RKO (cell line): ENCODE results near the gene ASCC2.
"Not testable (repeated sequence)": the region's sequence is repeated elsewhere in the genome, so short reads cannot be mapped to it uniquely, and the experiment has no call there.

ENCODE experiments used
- DNase-seq: peaks from one replicate; pipeline ENCODE4 v3.0.0-alpha.2; 2016; ENCODE audit warnings: low spot score

ASCC2 gene

DNA sequence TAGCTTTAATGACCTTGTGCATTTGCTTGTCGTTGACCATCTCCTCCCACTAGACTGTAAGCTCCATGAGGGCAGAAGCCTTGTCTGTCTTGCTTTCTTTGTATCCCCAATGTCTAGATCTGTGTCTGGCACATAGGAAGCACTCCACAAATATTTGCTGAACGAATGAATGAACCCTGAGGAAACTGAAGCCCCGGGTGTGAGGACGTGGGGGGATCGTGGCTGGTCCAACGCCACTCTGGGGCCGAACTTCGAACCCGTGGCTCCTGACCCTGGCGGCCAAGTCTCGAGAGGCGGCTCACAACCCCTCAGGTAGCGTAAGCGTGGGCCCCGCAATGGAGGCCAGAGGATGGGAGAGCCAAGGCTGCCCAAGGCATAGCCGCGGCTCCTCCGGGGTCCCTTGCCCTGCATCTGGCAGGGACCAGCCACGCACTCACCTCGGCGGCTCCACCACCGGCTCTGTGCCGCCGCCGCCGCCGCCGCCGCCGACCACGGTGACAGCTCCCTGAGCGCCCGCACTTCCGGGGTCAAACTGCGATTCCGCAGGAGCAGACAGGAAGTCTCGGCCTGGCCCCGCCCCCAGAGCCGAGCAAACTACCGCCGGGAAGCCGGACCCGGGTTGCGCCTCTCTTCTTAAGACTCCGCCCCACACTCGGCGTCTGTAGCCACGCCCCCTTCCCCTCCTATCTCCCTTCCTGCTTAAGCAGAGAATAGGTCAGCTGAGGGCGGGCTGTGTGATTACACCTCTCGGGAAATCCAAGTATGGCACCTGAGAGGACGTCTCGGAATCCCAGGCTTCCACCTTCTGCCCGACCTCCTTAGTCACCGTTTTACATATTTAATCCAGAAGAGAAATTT is at the start of gene ASCC2:
Gene ASCC2, minus strand, starts transcription at position 534 of the 858 bp plus-strand sequence. CDS start 5,949 bp downstream, outside the sequence.
- DNase-seq: peak; percentile 97

DNA sequence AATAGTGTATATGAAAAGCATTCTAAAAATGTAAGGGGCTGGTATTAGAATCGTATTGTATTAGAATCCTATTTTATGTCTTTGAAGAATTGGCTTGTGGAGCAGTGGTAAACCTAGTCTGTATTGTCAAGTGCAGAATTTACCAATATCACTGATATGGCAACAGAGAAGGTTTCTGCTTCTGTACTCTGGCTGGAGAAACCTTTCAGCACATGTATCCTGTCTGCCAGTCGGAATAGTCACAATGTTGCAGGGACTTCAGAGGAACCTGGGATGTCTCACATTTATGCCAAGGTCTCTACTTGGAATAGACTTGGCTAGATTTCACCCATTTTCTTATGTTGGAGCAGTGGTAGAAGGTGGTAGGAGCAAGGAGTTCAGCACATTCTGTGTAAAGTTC is 49.3 kb upstream of the ASCC2 start:
- no peak for DNase-seq

DNA sequence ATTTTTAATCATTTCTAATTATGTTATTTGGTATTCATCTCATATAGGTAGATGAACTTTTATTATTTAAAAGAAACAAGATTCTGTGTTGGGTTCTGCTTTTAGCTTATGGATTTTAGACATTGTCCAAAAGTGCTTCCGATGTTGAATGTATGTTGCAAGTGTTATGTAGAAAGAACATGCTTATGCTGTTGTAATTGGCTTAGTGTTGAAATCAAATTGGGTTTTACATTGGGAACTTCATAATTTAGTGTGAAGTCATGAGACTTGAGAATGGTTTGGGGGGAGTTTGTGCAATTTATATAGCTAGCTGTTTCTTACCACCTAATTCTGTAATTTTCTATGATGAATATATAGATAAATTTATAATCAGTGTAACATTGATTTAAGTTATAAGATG is 48.5 kb upstream of the ASCC2 start:
- DNase-seq: no peak

GRCh38 chr22:29885610-29886009 is 47.5 kb upstream of the ASCC2 start:
- DNase-seq: no peak

GRCh38 chr22:29883775-29884097 is 45.7 kb upstream of the ASCC2 start:
- DNase-seq: peak; percentile 40

DNA sequence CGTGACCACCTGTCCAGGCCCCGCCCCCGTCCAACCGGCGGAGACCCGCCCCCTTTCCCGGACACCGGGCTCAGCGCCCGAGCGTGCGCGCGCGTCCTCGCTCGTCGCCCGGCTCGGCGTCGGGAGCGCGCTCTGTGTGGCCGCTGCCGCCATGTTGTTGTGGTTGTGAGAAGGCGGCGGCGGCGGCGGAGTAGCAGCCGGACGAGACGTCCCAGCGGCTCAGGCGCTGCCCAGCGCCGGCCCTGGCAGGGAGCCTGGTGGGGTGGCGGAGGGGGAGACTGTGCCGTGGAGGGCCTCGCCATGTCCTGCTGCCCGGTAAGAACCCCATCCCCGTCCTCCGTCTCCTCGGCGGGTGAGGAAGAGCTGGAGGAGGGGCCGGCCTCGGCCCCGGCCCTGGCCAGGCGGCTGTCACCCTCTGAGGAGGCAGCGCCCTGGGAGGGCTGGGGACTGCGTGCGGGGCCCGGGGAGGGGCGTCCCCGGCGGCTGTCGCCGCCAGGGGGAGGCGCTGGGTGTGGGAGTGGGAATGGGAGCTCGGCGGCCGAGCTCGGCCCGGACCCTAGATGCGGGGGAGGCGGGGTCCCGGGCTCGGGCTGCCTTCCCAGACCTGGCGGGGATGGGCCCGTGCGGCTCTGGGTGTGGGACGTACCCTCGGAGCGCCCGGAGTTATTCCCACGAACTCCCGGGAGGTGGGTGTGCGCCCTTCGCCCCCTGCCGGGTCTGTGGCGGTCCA is 45.1 kb upstream of the ASCC2 start, which contains the start of gene MTMR3:
Gene MTMR3, plus strand, starts transcription at position 130 of the 730 bp plus-strand sequence. CDS start 87,886 bp downstream, outside the sequence.
- peak; percentile 81 for DNase-seq

DNA sequence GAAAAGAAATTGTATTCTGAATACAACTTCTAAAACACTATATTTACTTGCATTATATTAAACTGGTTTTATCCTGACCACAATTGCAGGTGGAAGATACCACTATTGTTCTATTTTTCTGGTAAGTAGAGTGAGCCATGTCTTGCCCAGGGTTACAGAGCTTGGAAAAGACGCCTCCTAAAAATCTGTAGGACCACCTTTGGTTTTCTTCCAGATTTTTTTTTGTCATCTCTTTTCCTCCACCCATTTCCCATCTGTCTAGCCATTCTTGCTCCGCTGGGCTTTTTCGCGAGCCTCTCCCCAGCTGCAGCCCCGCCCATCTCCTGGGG is 44.6 kb upstream of the ASCC2 start:
- no peak for DNase-seq

DNA sequence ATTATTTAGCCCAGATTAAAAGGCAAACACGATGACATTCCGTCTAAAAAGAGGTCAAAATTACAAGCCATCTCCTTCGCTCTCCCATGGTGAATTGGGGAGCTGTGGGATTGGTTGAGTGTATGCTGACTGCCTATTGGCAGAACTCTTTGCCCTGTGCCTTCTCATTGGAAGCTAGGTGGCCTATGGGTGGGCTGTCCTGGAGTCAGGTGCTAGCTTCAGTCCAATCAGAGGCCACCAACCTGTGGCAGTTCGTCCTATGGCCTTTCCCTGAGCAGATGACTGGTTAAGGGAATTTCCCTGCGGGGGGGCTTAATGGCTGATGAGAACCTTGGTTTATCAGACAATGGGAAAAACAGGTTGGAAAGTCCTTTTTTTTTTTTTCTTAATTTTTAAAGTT is 41.7 kb upstream of the ASCC2 start:
- peak; percentile 26 for DNase-seq

GRCh38 chr22:29877620-29878019 is 39.5 kb upstream of the ASCC2 start:
- no peak for DNase-seq

- DNase-seq: no peak
These were observed 35.9 kb upstream of the ASCC2 start for GRCh38 chr22:29873943-29874342.

GRCh38 chr22:29872989-29873388 is 34.9 kb upstream of the ASCC2 start:
- DNase-seq: no peak

DNA sequence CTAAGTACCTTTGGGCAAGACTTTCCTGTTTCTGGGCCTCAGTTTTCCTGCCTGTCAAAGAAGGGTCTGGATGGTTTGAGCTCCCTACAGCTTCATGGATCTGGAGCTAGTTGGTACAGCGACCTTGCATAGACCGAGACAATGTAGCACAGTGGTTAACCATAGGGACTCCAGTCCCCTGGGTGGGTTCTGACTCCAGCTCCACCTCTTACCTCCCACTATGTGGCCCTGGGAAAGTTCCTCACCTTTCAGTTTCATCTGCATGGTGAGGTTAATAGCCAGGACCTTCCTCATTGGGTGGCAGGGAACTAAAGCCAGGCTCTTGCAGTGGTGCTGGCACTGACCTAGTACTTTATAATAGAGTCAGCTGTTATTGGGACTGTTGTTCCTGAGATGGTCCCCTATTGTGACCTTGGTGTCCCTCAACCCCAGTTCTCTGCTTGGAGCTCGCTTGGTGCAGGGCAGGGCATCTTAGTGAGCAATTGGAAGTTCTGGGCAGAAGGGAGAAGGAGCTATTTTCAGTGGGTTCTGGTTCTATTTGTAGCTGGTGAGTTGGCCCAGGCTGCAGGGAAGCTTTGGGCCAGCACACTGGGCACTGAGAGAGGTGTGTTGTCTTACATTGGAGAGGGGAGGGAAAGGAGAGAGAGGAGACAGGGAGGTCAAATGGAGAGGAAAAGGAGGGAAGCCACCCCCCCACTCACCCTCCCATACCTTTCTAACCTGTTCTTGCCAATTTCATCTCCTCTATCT is 34.2 kb upstream of the ASCC2 start:
- no peak for DNase-seq

- no peak for DNase-seq
These were observed 33.6 kb upstream of the ASCC2 start for GRCh38 chr22:29871684-29872083.

- DNase-seq: no peak
These were observed 32.5 kb upstream of the ASCC2 start for GRCh38 chr22:29870574-29870973.

GRCh38 chr22:29867851-29868250 is 29.8 kb upstream of the ASCC2 start:
- DNase-seq: no peak

DNA sequence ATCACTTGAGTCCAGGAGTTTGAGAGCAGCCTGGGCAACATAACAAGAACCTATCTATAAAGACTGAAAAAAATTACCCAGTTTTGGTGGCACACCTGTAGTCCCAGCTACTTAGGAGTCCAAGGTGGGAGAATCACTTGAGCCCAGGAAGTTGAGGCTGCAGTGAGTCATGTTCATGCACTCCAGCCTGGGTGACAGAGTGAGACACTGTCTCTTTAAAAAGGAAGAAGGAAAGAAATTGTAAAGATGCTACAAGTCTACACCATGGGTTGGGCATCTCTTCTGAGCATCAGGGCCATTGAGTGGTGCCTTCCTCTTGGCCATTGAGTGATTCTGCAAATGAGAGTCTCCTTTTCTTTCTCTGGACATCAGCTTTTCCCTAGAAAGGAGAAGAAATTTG is 29.2 kb upstream of the ASCC2 start:
- no peak for DNase-seq

DNA sequence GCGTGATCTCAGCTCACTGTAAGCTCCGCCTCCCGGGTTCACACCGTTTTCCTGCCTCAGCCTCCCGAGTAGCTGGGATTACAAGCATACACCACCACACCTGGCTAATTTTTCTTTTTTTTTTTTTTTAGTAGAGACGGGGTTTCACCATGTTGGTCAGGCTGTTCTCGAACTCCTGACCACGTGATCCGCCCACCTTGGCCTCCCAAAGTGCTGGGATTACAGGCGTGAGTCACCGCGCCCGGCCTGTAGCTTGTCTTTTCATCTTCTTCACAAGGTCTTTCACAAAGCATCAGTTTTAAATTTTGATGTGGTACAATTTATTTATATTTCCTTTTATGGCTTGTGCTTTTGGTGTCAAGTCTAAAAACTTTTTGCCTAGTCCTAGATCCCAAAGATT is 27.5 kb upstream of the ASCC2 start:
- not testable (repeated sequence) for DNase-seq

DNA sequence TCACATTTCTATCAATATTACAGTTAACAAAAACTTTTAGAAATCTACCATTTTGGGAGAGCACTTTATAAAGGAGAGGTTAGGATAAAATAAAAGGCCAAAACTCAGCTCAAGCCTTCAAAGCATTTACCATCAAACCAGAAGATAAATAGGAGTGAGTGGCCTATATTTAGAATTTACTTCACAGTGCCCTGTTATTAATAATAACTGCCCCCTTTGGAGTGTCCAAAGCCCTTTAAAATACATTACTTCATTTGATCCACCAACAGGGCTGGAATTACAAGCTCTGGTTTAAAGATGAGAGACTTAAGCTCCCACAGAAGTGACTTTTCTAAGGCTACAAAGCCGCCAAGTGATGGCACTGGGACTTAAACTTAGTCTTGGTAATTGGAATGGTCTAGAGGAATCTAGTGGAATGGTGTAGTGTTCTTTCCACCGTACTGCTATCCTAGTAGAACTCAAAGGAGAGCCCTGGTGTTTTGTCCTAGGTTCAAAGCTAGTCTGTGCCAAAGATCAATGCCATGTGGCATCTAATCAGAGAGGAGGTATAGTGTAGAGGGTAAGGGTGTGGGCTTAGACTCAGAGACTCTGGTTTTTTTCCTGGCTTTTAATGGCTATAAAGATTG is 23.7 kb upstream of the ASCC2 start:
- DNase-seq: no peak

DNA sequence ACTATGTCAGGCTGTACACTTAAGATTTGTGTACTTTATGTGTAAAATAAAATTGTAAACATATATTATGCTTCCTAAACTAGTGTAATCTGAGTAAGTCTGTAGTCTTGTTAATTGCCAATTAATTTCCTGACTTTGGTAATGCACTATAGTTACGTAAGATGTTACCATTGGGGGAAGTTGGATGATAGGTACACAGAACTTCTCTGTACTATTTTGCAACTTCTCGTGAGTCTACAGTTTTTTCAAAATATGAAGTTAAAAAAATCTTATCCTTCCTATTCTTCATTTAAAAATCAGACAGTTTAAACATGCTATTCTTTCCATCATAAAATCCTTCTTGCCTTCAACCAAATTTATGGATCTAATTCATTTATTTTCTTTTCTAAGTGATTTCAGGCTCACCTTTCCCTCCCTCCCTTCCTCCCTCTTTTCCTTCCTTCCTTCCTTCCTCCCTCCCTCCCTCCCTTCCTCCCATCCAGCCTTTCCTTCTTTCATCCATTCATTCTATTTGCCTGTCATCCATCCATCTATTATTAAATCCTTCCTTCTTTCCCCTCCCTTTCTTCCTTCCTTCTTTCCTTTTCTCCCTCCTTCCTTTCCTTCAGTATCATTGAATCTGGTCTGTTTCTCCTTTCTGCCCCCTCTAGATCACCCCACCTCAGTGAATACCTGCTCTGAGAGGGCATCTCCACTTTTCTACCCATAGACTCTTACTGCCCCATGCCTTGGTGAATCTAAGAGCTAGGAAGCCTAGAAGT is 22.1 kb upstream of the ASCC2 start:
- DNase-seq: no peak

- DNase-seq: not testable (repeated sequence)
These were observed 21.0 kb upstream of the ASCC2 start for GRCh38 chr22:29859030-29859429.

GRCh38 chr22:29856496-29856895 is 18.4 kb upstream of the ASCC2 start:
- no peak for DNase-seq
